Bronchial epithelial cell (primary cell): ENCODE measurements around the gene CHKA. TPM values are rescaled to one million over a fixed set of nuclear protein-coding genes. Genes with fewer than 3 reads are reported as not detected.

ENCODE experiments used
- DNase-seq: peaks from one replicate; pipeline ENCODE4 v3.0.0-alpha.2; 2010; ENCODE audit warnings: low read depth
- FAIRE-seq: peaks from 2 replicates; lab custom pipeline; 2011; peaks lifted over from hg19 to GRCh38; lab: Jason Lieb, UNC
- H3K27me3 ChIP-seq: 2 replicates; pipeline ENCODE4 v1.5.1; 2011; ENCODE audit warnings: low read length; ENCODE audit not compliant: control insufficient read depth, insufficient read depth
- H3K36me3 ChIP-seq: 2 replicates; pipeline ENCODE4 v1.5.1; 2011; ENCODE audit warnings: low read length; ENCODE audit not compliant: control insufficient read depth, insufficient read depth
- H3K4me3 ChIP-seq: 2 replicates; pipeline ENCODE4 v1.5.1; 2011; ENCODE audit warnings: mild to moderate bottlenecking, low read depth, low read length, control low read depth
- CTCF ChIP-seq: IDR thresholded peaks from 2 replicates; pipeline ENCODE4 v1.5.1; 2011; ENCODE audit warnings: mild to moderate bottlenecking, moderate library complexity, low read length, control low read depth, inconsistent platforms; ENCODE audit not compliant: insufficient read depth, severe bottlenecking
- total RNA-seq: library from RNA; depleted of rRNA; stranded (reverse); fragments of >200 nt; gene quantifications from 2 replicates; pipeline ENCODE4 v1.2.1, GENCODE V29; 2014

The CHKA gene
- total RNA-seq, 1 donor from 2014 or later = 7.4 TPM

GRCh38 chr11:68117853-68118470 is 3.2 kb downstream of the CHKA start:
- DNase-seq (no peak), FAIRE-seq (no peak)
- no peak overlapping the region for H3K4me3 ChIP-seq
- H3K27me3 ChIP-seq = no peaks in the 10 kb centered on the region
- H3K36me3 ChIP-seq = no peaks in the 10 kb centered on the region
- TF ChIP-seq CTCF = no peak

- no peaks in the 10 kb centered on the region for H3K27me3 ChIP-seq
- DNase-seq (no peak), FAIRE-seq (no peak)
- no peaks in the 10 kb centered on the region for H3K36me3 ChIP-seq
- no peak overlapping the region for H3K4me3 ChIP-seq
- no peak for TF ChIP-seq CTCF
These were observed 4.2 kb downstream of the CHKA start for GRCh38 chr11:68116974-68117373.

- no peaks in the 10 kb centered on the region for H3K36me3 ChIP-seq
- H3K27me3 ChIP-seq = no peaks in the 10 kb centered on the region
- no peak overlapping the region for H3K4me3 ChIP-seq
- DNase-seq (no peak), FAIRE-seq (no peak)
- TF ChIP-seq CTCF = no peak
These were observed 5.1 kb downstream of the CHKA start for GRCh38 chr11:68116126-68116525.

GRCh38 chr11:68115285-68115684 is 5.9 kb downstream of the CHKA start:
- no peaks in the 10 kb centered on the region for H3K36me3 ChIP-seq
- no peak overlapping the region for H3K4me3 ChIP-seq
- FAIRE-seq (no peak), DNase-seq (no peak)
- no peaks in the 10 kb centered on the region for H3K27me3 ChIP-seq
- no peak for TF ChIP-seq CTCF

GRCh38 chr11:68113986-68114385 is 7.2 kb downstream of the CHKA start:
- DNase-seq = no peak
- no peak for TF ChIP-seq CTCF
- no peak for FAIRE-seq
- H3K4me3 ChIP-seq = no peak overlapping the region
- no peaks in the 10 kb centered on the region for H3K36me3 ChIP-seq
- H3K27me3 ChIP-seq = no peaks in the 10 kb centered on the region

- TF ChIP-seq CTCF = no peak
- no peaks in the 10 kb centered on the region for H3K27me3 ChIP-seq
- DNase-seq (no peak), FAIRE-seq (no peak)
- no peaks in the 10 kb centered on the region for H3K36me3 ChIP-seq
- H3K4me3 ChIP-seq = no peak overlapping the region
These were observed 13.5 kb downstream of the CHKA start for GRCh38 chr11:68107689-68108088.
